ENCODE data around the gene CYP27C1.

- TF ChIP-seq CTCF (IDR thresholded peaks at IDR 0.05; ENCODE audit: insufficient read depth, low read length, poor library complexity, severe bottlenecking) (no peak), EZH2phosphoT487 (conservative IDR thresholded peaks at IDR 0.05; ENCODE audit: low read length) (no peak)
These were observed 35.0 kb downstream of the CYP27C1 start for GRCh38 chr2:127185093-127185492.
